Measurements from ENCODE around the gene PTCD3. TPM values are rescaled to one million over a fixed set of nuclear protein-coding genes. Genes with fewer than 3 reads are reported as not detected.

Gene PTCD3
- total RNA-seq, 1 donor from 2014 or later, result 79.4 TPM

- H3K4me3 ChIP-seq, result no peak overlapping the region
- H3K4me1 ChIP-seq, result peaks cover 31% of the 10 kb centered on the region
- intact Hi-C loops (cut with DNase I), result no loop called here
- H3K27ac ChIP-seq, result no peak overlapping the region
- H3K27me3 ChIP-seq, result no peaks in the 10 kb centered on the region
- no peak for DNase-seq
- no peak for TF ChIP-seq CTCF (IDR thresholded peaks at IDR 0.05)
- peaks cover 14% of the 10 kb centered on the region for H3K36me3 ChIP-seq
- no peaks in the 10 kb centered on the region for H3K9me3 ChIP-seq
- no peak for ATAC-seq
Measured at GRCh38 chr2:86185517-86186212, 79.6 kb downstream of the PTCD3 start.

- DNase-seq, result no peak
- Histone ChIP-seq H3K27ac (no peak overlapping the region), H3K9me3 (no peaks in the 10 kb centered on the region), H3K36me3 (peaks cover 8% of the 10 kb centered on the region), H3K27me3 (no peaks in the 10 kb centered on the region), H3K4me1 (peaks cover 31% of the 10 kb centered on the region), H3K4me3 (no peak overlapping the region)
- ATAC-seq, result no peak
- intact Hi-C loops (cut with DNase I), result no loop called here
- TF ChIP-seq CTCF (IDR thresholded peaks at IDR 0.05), result no peak
Measured at GRCh38 chr2:86186431-86186830, 80.4 kb downstream of the PTCD3 start.

- no peaks in the 10 kb centered on the region for H3K27me3 ChIP-seq
- no peak overlapping the region for H3K27ac ChIP-seq
- H3K9me3 ChIP-seq, result no peaks in the 10 kb centered on the region
- peaks cover 35% of the 10 kb centered on the region for H3K4me1 ChIP-seq
- H3K4me3 ChIP-seq, result no peak overlapping the region
- intact Hi-C loops (cut with DNase I), result no loop called here
- DNase-seq (no peak), ATAC-seq (no peak)
- TF ChIP-seq CTCF (IDR thresholded peaks at IDR 0.05), result no peak
- H3K36me3 ChIP-seq, result peaks cover 8% of the 10 kb centered on the region
Measured at GRCh38 chr2:86189782-86190416, 83.9 kb downstream of the PTCD3 start.

Other genes with a start within 250 kb of the PTCD3 start
- 76.7 TPM for gene ST3GAL5, start 217.2 kb upstream of the PTCD3 start, total RNA-seq
- 26.6 TPM for gene POLR1A, start 349 bp upstream of the PTCD3 start, total RNA-seq
- 54.9 TPM for gene IMMT, start 89.2 kb downstream of the PTCD3 start, total RNA-seq
- gene MRPL35, start 93.2 kb downstream of the PTCD3 start, total RNA-seq, result 16.7 TPM
- gene REEP1, start 231.4 kb downstream of the PTCD3 start, total RNA-seq, result 7.8 TPM

Data from upper lobe of right lung (tissue), 1 donor.